Ovary (tissue), 9 donors: Measurements from ENCODE around the gene MAP1B. TPM values are rescaled to one million over a fixed set of nuclear protein-coding genes. Genes with fewer than 3 reads are reported as not detected.

Experiments
- DNase-seq, 5 donors: peaks; one replicate each; pipeline ENCODE4 v3.0.0-alpha.2; 2019 to 2020
- H3K27ac ChIP-seq, 2 donors: fragments of 200-600 bp; one replicate each; pipeline versions ENCODE4 v1.5.1 to v1.8.0; 2019 to 2022
- H3K27me3 ChIP-seq: fragments of 200-600 bp; one replicate; pipeline ENCODE4 v1.8.0; 2022
- H3K36me3 ChIP-seq: fragments of 200-600 bp; sonication (generic); one replicate; pipeline ENCODE4 v1.5.1; 2019
- H3K4me1 ChIP-seq: one replicate; pipeline ENCODE4 v1.8.1; 2013; ENCODE audit warnings: mild to moderate bottlenecking, moderate library complexity; ENCODE audit not compliant: insufficient read depth
- H3K4me3 ChIP-seq: fragments of 200-600 bp; sonication (generic); one replicate; pipeline ENCODE4 v1.5.1; 2017
- H3K9me3 ChIP-seq, 2 donors: fragments of 200-600 bp in 1 of 2; sonication (generic) in 1 of 2; one replicate each; pipeline versions ENCODE4 v1.5.1 to v1.8.1; 2013 to 2019; ENCODE audit warnings: mild to moderate bottlenecking in 1 of 2, moderate library complexity in 1 of 2
- EP300 ChIP-seq: sonication (generic); formaldehyde crosslinking; IDR thresholded peaks from one replicate; pipeline ENCODE4 v1.6.1; 2017; ENCODE audit warnings: antibody characterized with exemption
- POLR2A ChIP-seq: fragments of 450-650 bp; IDR thresholded peaks from one replicate; pipeline ENCODE4 v1.6.1; 2017; ENCODE audit warnings: antibody characterized with exemption, mild to moderate bottlenecking, moderate library complexity
- WGBS, 3 donors: extraction: QIAGEN DNeasy Blood & Tissue Kit in 1 of 3; methylation state at CpG; one replicate each; pipeline versions ENCODE4 v1.1.5 to v1.1.7; 2013 to 2017; 5-methylcytosine and 5-hydroxymethylcytosine counted together
- intact Hi-C, 4 donors: fragments of 100-400 bp; cut with DNase I; formaldehyde crosslinking; loops; one replicate each; pipeline versions ENCODE4 v1.11.0 to v1.15.1; 2022 to 2023
- polyA plus RNA-seq, 2 donors: library from polyadenylated mRNA; stranded (reverse); fragments of 200-250 nt in 1 of 2; fragments of 350-450 nt in 1 of 2; fragmentation: Illumina TruSeq in 1 of 2; extraction: RNeasy Lipid Tissue Mini Kit (QIAGEN cat#74804) in 1 of 2; gene quantifications; one replicate each; pipeline ENCODE4 v1.2.3, GENCODE V29; 2013 to 2014
- total RNA-seq, 7 donors: library from RNA; depleted of rRNA in 2 of 7; stranded (reverse); fragments of >200 nt in 2 of 7; fragmentation: NEBNext Ultra II Directional in 3 of 7; extraction: Animal tissue kit (Norgen Biotek cat#: 25700) in 3 of 7; gene quantifications; one replicate each; pipeline versions ENCODE4 v1.1.0 to v1.2.4, GENCODE V29; 2016 to 2023
- TF ChIP-seq, protein P1 (sequence below), 3 donors: fragments of 450-650 bp in 2 of 3; fragments of 200-600 bp in 1 of 3; IDR thresholded peaks; one replicate each; pipeline versions ENCODE4 v1.5.1 to v1.8.0; 2016 to 2022; ENCODE audit warnings: antibody characterized with exemption in 3 of 3, mild to moderate bottlenecking in 1 of 3
- donor health status: DM: no; HTN: no; CAD: no; lungs with moderate emphysema.
- donor health status: DM: no; HTN: no; CAD: no.
- donor health status: Bipolar disorder and iron deficiency.
- donor health status: DM: yes; HTN: yes; CAD: no.
- donor health status: DM: no; HTN: no; CAD: no.
- donor health status: DM: yes; HTN: yes; CAD: no.

The MAP1B gene
- total and polyA plus RNA-seq, 9 donors: 4.4 to 126 (median 47.7) TPM

DNA sequence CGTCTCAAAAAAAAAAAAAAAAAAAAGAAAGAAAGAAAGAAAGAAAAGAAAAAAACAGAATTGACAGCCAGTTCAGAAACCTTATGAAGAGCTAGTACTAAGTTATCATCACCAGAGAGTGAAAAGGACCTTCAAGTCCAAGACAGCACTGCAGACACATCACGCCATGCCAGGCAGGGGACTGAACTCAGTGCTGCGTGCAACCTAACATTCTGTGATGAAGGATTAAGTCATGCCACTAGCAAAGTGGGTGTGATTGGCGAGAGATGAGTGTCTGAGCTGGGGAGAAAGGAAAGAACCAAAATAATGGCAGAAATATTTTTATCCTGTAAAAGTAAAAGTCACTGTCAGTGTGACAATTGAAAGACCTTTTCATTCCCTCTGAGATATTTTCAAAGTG, 54.7 kb downstream of the MAP1B start:
- no peak overlapping the region for H3K4me3 ChIP-seq
- H3K27me3 ChIP-seq: no peaks in the 10 kb centered on the region
- H3K36me3 ChIP-seq: no peaks in the 10 kb centered on the region
- WGBS, 3 donors: 95 to 98% (median 96%) methylated on average over 4 of the region's 4 CpGs
- peaks cover 12% of the 10 kb centered on the region for H3K4me1 ChIP-seq
- intact Hi-C loops: no loop called here
- TF ChIP-seq, protein P1, sequence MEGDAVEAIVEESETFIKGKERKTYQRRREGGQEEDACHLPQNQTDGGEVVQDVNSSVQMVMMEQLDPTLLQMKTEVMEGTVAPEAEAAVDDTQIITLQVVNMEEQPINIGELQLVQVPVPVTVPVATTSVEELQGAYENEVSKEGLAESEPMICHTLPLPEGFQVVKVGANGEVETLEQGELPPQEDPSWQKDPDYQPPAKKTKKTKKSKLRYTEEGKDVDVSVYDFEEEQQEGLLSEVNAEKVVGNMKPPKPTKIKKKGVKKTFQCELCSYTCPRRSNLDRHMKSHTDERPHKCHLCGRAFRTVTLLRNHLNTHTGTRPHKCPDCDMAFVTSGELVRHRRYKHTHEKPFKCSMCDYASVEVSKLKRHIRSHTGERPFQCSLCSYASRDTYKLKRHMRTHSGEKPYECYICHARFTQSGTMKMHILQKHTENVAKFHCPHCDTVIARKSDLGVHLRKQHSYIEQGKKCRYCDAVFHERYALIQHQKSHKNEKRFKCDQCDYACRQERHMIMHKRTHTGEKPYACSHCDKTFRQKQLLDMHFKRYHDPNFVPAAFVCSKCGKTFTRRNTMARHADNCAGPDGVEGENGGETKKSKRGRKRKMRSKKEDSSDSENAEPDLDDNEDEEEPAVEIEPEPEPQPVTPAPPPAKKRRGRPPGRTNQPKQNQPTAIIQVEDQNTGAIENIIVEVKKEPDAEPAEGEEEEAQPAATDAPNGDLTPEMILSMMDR (IDR thresholded peaks at IDR 0.05): no peak
- no peak for TF ChIP-seq EP300
- TF ChIP-seq POLR2A: no peak
- DNase-seq: no peak
- H3K27ac ChIP-seq: no peak overlapping the region
- no peaks in the 10 kb centered on the region for H3K9me3 ChIP-seq

DNA sequence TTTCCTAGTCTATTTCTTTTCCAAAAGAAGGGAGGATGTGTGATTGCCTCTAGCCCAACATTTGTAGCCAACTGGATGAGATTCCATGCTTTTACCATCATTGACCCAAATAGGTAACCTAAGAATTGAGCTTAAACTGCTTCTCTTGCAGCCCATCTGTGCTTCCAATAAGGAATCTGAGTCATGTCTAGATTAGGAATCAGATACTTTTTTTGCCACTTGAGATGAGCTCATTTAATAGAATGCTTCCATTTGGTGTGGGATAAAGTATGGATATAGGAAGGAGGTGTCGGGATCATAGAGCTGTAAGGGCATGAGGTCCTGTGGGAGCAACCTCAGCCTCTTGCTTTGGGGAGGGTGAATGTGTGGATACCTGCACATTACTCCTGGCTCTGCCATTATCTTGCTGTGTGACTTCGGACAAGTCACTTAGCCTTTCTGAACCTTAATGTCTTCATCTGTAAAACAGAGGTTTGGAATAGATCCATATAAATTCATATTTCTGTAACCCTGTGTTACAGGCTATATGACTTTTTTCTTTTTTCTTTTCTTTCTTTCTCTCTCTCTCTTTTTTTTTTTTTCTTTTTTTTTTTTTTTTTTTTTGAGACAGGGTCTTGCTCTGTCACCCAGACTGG, 56.2 kb downstream of the MAP1B start:
- H3K27me3 ChIP-seq: no peaks in the 10 kb centered on the region
- H3K9me3 ChIP-seq: no peaks in the 10 kb centered on the region
- no peak for DNase-seq
- peaks cover 10% of the 10 kb centered on the region for H3K4me1 ChIP-seq
- TF ChIP-seq, protein P1 (IDR thresholded peaks at IDR 0.05): no peak
- TF ChIP-seq EP300 (no peak), POLR2A (no peak)
- no peak overlapping the region for H3K27ac ChIP-seq
- intact Hi-C loops: no loop called here
- 94 to 97% (median 96%) methylated on average over 2 of the region's 2 CpGs for WGBS, 3 donors
- no peak overlapping the region for H3K4me3 ChIP-seq
- no peaks in the 10 kb centered on the region for H3K36me3 ChIP-seq

DNA sequence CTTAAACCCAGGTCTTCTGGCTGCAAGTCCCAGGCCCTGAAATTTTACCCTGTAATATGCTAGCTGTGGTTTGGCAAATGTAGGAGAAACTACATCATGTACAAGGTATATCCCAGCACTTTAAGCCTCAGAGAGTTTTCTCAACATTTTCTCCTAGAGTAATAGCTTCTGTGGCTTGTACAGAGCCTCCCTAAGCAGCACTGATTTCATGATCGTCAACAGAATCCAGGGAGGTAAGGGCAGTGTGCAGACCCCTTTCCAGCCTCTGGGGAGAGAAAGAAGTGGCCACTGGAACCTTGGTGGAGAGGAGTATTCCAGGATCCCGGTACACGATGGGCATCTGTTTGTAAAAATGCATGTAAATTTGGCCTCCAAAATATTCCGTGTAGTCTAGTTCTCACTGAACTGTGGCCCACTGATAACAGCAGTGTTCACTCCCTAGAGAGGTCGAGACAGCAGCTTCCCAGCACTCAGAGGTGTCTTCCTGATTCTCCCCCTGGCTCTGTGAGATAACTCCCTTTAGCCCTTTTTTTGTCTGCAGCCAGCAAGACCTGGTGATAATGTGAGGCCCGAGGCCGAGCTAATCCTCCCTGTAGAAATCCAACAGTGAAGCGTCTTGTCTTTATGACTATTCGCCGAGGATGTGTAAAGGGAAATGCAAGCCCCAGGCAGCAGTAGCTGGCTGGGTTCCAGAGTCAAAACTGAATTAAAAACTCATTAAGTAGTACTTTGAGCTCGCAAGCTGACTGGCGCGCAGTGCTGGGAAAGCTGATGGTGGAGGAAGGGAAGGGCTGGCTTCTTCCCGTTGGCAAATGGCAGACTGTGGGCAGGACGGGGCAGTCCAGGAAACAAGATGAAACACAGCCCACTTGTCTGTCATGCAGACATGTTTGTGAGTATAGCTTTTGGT, 59.0 kb downstream of the MAP1B start:
- no peaks in the 10 kb centered on the region for H3K9me3 ChIP-seq
- H3K36me3 ChIP-seq: no peaks in the 10 kb centered on the region
- DNase-seq: peak; percentile 29 to 53 (median 37)
- H3K27ac ChIP-seq: peak overlapping the region in 1 of 2 donors; percentile 30
- WGBS, 3 donors: 7 to 12% (median 8%) methylated on average over 15 of the region's 15 CpGs
- peak overlapping the region; percentile 9 for H3K4me3 ChIP-seq
- no peaks in the 10 kb centered on the region for H3K27me3 ChIP-seq
- H3K4me1 ChIP-seq: peaks cover 10% of the 10 kb centered on the region
- intact Hi-C loops: no loop called here
- TF ChIP-seq EP300 (no peak), POLR2A (no peak)
- TF ChIP-seq, protein P1 (IDR thresholded peaks at IDR 0.05): no peak

DNA sequence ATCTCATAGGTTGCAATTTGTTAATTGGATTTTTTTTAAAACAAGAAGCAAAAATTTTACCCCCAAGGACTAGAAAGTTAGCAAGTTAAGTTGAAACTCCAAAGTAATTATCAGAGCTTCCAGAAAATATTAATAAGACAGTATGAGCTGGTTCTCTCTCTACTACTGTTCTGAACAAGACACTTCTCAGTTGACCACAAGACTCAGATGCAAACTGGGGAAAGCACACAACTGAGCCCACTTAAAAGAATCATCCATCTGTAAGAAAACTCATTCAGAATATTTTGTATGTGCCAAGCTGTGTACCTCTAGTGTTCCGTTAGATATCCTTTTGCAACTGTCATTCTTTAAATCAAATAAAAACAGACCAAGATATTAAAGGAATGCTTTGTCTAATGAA, 60.0 kb downstream of the MAP1B start:
- no peak overlapping the region for H3K4me3 ChIP-seq
- WGBS, 3 donors: 73 to 94% (median 90%) methylated on average over 1 of the region's 1 CpG
- H3K4me1 ChIP-seq: peaks cover 10% of the 10 kb centered on the region
- H3K36me3 ChIP-seq: no peaks in the 10 kb centered on the region
- intact Hi-C loops: no loop called here
- H3K27ac ChIP-seq: no peak overlapping the region
- TF ChIP-seq EP300: no peak
- TF ChIP-seq, protein P1 (IDR thresholded peaks at IDR 0.05): no peak
- TF ChIP-seq POLR2A: no peak
- no peak for DNase-seq
- H3K9me3 ChIP-seq: no peaks in the 10 kb centered on the region
- no peaks in the 10 kb centered on the region for H3K27me3 ChIP-seq
